Endothelial cell of umbilical vein (primary cell): ENCODE results near the gene KANK4.

Experiments
- EZH2 ChIP-seq: IDR thresholded peaks from 2 replicates; pipeline ENCODE4 v1.6.1; 2012; ENCODE audit warnings: borderline replicate concordance, low read depth, mild to moderate bottlenecking, moderate library complexity, low read length, inconsistent platforms; ENCODE audit not compliant: severe bottlenecking
- POLR2A ChIP-seq: IDR thresholded peaks from 2 replicates; pipeline ENCODE4 v1.6.1; 2012; ENCODE audit warnings: low read depth, mild to moderate bottlenecking, control low read depth, low read length
- POLR2AphosphoS5 ChIP-seq: IDR thresholded peaks from 2 replicates; pipeline ENCODE4 v1.6.1; 2012; ENCODE audit warnings: low read depth, mild to moderate bottlenecking, control low read depth, low read length, moderate library complexity; ENCODE audit not compliant: insufficient read depth
- TF ChIP-seq, protein P1 (sequence below), 2 donors: IDR thresholded peaks; 1 replicate in 1 of 2; 2 replicates in 1 of 2; pipeline ENCODE4 v1.5.1; 2011; ENCODE audit warnings: low read length in 2 of 2, mild to moderate bottlenecking in 2 of 2, moderate library complexity in 2 of 2, control low read depth in 1 of 2, inconsistent platforms in 1 of 2, low read depth in 1 of 2; ENCODE audit not compliant: insufficient read depth in 1 of 2; ENCODE audit errors: extremely low read depth in 1 of 2

DNA sequence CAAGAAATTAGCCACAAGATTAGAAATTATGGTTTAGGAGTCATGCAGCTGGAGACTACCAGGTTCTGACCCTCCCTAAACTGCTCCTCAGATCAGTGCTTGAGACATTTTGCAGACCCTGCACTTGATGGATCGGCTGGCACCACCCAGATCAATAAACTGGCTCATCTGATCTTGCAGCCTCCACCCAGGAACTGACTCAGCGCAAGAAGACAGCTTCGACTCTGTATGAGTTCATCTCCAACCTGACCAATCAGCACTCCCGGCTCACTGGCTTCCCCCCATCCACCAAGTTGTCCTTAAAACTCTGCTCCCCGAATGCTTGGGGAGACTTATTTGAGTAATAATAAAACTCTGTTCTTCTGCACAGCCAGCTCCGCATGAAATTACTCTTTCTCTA, 84.5 kb downstream of the KANK4 start:
- TF ChIP-seq POLR2A (no peak), EZH2 (no peak), POLR2AphosphoS5 (no peak)
- TF ChIP-seq, protein P1, sequence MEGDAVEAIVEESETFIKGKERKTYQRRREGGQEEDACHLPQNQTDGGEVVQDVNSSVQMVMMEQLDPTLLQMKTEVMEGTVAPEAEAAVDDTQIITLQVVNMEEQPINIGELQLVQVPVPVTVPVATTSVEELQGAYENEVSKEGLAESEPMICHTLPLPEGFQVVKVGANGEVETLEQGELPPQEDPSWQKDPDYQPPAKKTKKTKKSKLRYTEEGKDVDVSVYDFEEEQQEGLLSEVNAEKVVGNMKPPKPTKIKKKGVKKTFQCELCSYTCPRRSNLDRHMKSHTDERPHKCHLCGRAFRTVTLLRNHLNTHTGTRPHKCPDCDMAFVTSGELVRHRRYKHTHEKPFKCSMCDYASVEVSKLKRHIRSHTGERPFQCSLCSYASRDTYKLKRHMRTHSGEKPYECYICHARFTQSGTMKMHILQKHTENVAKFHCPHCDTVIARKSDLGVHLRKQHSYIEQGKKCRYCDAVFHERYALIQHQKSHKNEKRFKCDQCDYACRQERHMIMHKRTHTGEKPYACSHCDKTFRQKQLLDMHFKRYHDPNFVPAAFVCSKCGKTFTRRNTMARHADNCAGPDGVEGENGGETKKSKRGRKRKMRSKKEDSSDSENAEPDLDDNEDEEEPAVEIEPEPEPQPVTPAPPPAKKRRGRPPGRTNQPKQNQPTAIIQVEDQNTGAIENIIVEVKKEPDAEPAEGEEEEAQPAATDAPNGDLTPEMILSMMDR (IDR thresholded peaks at IDR 0.05; ENCODE audit: extremely low read depth in 1 of 2, insufficient read depth in 1 of 2, low read depth in 1 of 2, low read length in 2 of 2) = no peak
